NCI-H510A (cell line): ENCODE data around the gene TRAF2.

Experiments used
- DNase-seq: peaks from one replicate; lab custom pipeline; 2025; lab: John Stamatoyannopoulos, UW

The TRAF2 gene

GRCh38 chr9:136937186-136938001 is 51.1 kb downstream of the TRAF2 start:
- DNase-seq = no peak

GRCh38 chr9:136939431-136939995 is 53.2 kb downstream of the TRAF2 start:
- no peak for DNase-seq

GRCh38 chr9:136939996-136940525 is 53.7 kb downstream of the TRAF2 start:
- no peak for DNase-seq

- DNase-seq = no peak
Observed at GRCh38 chr9:136940526-136941230, 54.4 kb downstream of the TRAF2 start.

GRCh38 chr9:136941231-136942111 is 55.2 kb downstream of the TRAF2 start:
- no peak for DNase-seq

GRCh38 chr9:136942112-136942880 is 56.0 kb downstream of the TRAF2 start:
- DNase-seq = no peak

GRCh38 chr9:136942881-136943230 is 56.5 kb downstream of the TRAF2 start:
- no peak for DNase-seq

GRCh38 chr9:136943291-136944211 is 57.2 kb downstream of the TRAF2 start:
- no peak for DNase-seq

GRCh38 chr9:136944212-136944518 is 57.8 kb downstream of the TRAF2 start:
- DNase-seq = peak; percentile 72

GRCh38 chr9:136944519-136945332 is 58.4 kb downstream of the TRAF2 start, which contains the start of the genes C8G and FBXW5:
C8G (plus strand) TSS chr9:136945243; CDS start chr9:136945321, 78 bp downstream.
FBXW5 (minus strand) TSS chr9:136944738; CDS start chr9:136944083, 655 bp downstream.
- DNase-seq = peak; percentile 93

GRCh38 chr9:136945333-136946227 is 59.3 kb downstream of the TRAF2 start:
- no peak for DNase-seq

- no peak for DNase-seq
Observed at GRCh38 chr9:136946228-136947027, 60.1 kb downstream of the TRAF2 start.

- no peak for DNase-seq
Observed at GRCh38 chr9:136947028-136947891, 60.9 kb downstream of the TRAF2 start.

- no peak for DNase-seq
Observed at GRCh38 chr9:136947955-136948510, 61.7 kb downstream of the TRAF2 start.

- no peak for DNase-seq
Observed at GRCh38 chr9:136949239-136949816, 63.0 kb downstream of the TRAF2 start.
